Epithelial cell of esophagus (primary cell): ENCODE data around the gene ERCC6.
A peak's percentile ranks its signal among the peaks of the same experiment; 100 is the strongest.

Experiments
- DNase-seq: peaks from one replicate; pipeline ENCODE4 v3.0.0; 2010; ENCODE audit warnings: low read depth
- H3K4me3 ChIP-seq: 2 replicates; pipeline ENCODE4 v1.5.1; 2011; ENCODE audit warnings: mild to moderate bottlenecking, low read length, control low read depth
- TF ChIP-seq, protein P1 (sequence below): IDR thresholded peaks from 2 replicates; pipeline ENCODE4 v1.5.1; 2011; ENCODE audit warnings: low read depth, mild to moderate bottlenecking, low read length, control low read depth, inconsistent platforms; ENCODE audit not compliant: insufficient read depth; ENCODE audit errors: missing control alignments

ERCC6 gene

DNA sequence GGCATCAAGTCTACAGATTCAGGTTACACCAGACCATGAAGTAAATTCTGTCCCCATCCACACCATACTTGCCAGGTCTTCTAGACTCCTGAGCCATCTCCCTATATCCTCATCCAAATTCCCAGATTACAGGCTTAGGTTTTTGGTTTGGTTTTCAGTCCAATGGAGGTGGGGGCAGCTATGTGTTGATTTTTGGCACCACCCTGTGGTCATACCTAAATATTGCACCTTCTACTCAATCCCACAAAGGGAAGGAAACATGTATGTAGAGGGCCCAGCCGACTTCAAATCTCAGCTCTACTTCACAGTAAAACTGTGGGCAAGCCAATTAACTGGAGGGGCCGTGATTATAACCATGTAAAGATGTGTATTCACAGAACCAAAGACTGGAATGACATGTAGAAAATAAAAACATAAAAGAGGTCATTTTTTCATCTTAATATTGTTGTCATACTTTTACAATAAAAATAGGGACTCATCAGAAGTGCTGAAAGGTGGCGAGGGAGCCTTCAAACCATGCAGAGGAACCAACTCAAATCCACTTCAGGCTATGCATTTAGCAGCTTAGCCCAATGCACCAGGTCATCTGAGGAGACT is 19.8 kb downstream of the ERCC6 start:
- peak; percentile 62 for DNase-seq
- TF ChIP-seq, protein P1, sequence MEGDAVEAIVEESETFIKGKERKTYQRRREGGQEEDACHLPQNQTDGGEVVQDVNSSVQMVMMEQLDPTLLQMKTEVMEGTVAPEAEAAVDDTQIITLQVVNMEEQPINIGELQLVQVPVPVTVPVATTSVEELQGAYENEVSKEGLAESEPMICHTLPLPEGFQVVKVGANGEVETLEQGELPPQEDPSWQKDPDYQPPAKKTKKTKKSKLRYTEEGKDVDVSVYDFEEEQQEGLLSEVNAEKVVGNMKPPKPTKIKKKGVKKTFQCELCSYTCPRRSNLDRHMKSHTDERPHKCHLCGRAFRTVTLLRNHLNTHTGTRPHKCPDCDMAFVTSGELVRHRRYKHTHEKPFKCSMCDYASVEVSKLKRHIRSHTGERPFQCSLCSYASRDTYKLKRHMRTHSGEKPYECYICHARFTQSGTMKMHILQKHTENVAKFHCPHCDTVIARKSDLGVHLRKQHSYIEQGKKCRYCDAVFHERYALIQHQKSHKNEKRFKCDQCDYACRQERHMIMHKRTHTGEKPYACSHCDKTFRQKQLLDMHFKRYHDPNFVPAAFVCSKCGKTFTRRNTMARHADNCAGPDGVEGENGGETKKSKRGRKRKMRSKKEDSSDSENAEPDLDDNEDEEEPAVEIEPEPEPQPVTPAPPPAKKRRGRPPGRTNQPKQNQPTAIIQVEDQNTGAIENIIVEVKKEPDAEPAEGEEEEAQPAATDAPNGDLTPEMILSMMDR = peak; percentile 76
- H3K4me3 ChIP-seq = no peak overlapping the region

DNA sequence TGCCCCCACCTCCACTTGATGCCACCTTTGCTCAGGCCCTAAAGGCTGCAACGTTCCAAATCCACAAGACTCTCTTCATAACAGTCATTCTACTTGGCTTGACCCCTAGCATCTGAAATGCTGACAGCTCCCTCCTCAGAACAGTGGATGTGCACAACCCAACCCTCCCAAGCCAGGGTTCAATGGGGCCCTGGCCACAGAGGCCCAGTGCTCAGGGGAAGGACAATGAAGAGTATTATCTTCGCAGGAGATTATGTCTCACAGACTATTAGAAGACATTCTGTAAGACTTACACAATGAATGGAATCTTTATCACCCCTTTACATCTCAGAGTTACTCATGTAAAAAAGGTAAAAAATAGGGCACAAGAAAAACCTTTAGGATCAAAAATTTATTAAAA is 20.4 kb downstream of the ERCC6 start:
- TF ChIP-seq, protein P1 = no peak
- no peak for DNase-seq
- H3K4me3 ChIP-seq = no peak overlapping the region

DNA sequence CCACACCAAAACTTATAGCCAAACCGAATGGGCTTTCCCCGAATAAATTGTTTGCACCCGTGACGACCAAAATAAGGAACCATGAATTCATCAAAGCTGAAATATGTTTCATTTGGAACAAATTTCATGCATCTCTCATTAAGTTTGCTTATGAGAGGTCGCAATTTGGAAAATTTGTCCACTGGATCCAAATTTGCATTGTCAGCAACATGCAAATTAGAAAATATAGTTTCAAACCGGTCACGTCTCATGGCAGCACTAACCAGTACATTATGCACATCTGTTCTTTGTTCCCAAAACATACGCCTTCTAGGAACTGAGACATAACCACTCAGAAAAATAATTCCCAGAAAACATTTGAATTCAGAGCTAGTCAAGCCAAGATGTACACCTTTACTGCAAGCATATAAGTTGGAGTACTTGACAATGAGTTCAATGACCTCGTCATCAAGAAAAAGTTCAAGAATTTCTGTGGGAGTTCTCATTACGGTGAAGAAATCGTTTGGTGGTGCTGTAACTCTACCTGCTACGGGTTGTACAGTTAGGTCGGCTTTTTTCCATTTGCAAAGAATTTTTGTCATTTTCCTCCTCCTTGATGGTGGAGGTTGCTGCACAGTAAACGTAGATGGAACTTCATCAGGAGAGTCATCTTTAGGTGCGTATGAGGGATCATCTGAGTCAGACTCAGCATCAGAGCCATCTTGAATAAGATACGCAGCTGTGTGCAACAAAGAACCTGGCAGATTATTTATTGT is 22.5 kb downstream of the ERCC6 start:
- no peak for DNase-seq
- TF ChIP-seq, protein P1 = no peak
- H3K4me3 ChIP-seq = no peak overlapping the region

DNA sequence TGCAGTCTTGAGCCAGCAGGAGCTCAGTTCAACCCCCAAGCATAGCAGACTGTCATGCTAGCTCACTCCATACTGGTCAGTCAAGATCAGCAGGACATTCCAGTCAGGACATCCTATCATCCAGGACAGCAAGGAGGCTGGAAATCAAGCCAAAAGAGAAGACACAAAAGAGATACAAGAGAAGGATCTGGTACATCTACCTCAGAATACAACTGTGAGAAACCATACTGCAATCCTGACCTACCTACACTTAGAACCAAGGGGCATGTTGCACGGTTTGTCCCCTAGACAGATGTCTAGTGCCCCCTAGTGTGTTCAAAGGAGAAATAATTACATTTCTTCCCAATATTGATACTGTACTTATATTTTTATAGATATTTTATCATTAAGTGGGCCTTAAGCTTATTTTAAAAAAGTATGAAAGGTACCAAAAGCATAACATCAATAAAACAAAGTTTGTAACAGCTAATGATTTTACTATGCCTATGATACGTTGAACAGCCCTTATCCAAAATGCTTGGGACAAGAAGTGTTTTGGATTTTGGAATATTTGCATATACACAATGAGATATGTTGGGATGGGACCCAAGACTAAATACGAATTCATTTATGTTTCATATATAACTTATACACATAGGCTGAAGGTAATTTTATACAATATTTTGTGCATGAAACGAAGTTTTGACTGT is 26.7 kb downstream of the ERCC6 start:
- DNase-seq = peak; percentile 52
- H3K4me3 ChIP-seq = no peak overlapping the region
- TF ChIP-seq, protein P1 = peak; percentile 68

DNA sequence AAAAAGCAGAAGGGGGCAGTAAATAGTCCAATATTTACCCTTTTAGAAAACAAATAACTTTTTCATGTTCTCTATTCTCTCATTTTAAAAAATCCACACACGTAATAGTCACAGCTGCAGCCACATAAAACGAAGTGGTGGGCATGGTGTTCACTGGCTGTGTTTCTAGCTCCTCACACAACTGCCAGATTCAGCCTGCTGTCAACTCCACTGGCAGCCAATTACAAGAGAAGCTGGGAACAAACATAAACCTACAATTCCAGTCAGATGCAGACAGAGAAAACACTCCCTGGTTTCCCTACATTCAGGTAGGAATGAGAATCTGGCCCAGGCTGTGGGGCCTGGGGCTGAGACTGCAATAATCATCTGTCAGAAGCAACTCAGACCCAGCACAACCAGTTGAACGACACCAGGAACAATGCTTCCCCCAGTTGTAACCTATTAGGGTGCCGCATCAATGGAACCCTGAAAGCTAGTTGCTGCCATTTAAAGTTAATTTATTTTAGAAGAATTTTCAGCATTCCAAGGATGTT is 29.1 kb downstream of the ERCC6 start:
- TF ChIP-seq, protein P1 = no peak
- H3K4me3 ChIP-seq = no peak overlapping the region

DNA sequence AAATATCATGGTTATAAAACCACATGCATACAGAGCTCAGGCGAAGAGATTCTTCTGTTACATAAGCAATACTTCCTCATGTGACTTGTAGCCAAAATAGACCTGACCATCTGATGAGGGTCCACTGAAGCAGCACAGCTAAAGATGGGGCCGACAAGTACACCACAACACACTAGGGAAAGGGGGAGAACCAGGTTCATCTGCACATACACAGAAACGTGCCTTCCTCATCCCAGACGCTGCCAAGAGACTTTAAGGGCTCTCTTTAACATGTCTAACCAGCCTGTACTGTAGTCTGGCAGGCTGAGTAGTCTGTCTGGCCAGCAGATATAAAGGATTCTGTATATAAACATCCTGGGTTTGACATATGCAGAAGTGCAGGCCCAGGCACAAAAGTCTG is 30.3 kb downstream of the ERCC6 start:
- DNase-seq = no peak
- TF ChIP-seq, protein P1 = no peak
- H3K4me3 ChIP-seq = no peak overlapping the region

More for the DNA sequence above, 29.1 kb downstream of the ERCC6 start:
- peak; percentile 36 for DNase-seq
